Measurements from ENCODE around the gene HUWE1. TPM values are rescaled to one million over a fixed set of nuclear protein-coding genes. Genes with fewer than 3 reads are reported as not detected.

Gene HUWE1
- total and polyA plus RNA-seq, 5 donors from 2014 or later: 7.3 to 204 (median 9.3) TPM

DNA sequence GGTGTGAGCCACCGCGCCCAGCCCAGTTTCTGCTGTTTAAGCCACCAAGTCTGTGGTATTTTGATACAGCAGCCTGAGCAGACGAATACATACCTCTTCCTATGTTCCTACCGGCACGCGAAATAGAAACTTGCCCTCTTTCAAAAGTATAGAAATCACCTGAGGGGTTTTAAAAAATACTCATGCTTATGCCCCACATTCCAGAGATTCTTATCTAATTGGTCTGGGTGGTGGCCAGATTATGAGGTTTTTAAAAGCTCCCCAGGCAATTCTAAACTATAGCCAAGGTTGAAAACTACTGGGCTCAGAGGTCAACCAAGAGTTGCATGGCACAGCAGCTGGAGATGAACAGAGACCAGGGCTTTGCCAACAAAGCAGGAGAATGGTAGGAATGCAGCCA lies 24.9 kb upstream of the HUWE1 start:
- H3K27me3 ChIP-seq (ENCODE audit: control insufficient read depth, insufficient read depth, low read length): no peaks in the 10 kb centered on the region
- Mint-ChIP-seq H3K4me1 (peaks cover 16 to 34% (median 26%) of the 10 kb centered on the region in 4 donors), H3K4me3 (no peak overlapping the region), H3K27ac (no peak overlapping the region), H3K9me3 (no peaks in the 10 kb centered on the region), H3K27me3 (no peaks in the 10 kb centered on the region), H3K36me3 (no peaks in the 10 kb centered on the region)
- DNase-seq: no peak
- no peak overlapping the region for H3K4me3 ChIP-seq (ENCODE audit: low read depth, low read length)
- H3K27ac ChIP-seq (ENCODE audit: insufficient read depth, low read length, poor library complexity, severe bottlenecking): no peak overlapping the region
- no peak for ATAC-seq (ENCODE audit: low read depth in 2 of 2)
- peaks cover 34% of the 10 kb centered on the region for H3K4me1 ChIP-seq (ENCODE audit: control insufficient read depth, insufficient read depth, low read length, poor library complexity, severe bottlenecking)
- no peaks in the 10 kb centered on the region for H3K36me3 ChIP-seq (ENCODE audit: control insufficient read depth, insufficient read depth, low read length)
- no peaks in the 10 kb centered on the region for H3K9me3 ChIP-seq (ENCODE audit: control insufficient read depth in 2 of 2, low read length in 2 of 2)

DNA sequence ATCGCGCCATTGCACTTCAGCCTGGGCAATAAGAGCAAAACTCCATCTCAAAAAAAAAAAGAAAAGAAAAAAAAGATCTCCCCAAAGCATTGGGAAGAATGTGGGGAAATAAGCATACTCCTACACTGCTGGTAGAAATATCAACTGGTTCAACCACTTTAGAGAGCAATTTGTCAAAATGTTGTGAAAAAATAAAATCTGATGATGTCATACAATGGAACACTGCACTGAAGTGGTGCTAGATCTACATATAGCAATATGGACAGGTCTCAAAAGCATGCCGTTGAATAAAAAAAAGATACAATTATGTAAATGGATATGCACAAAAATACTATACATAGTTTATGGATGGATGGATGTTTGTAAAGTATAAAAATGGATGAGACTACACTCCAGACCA lies 18.3 kb upstream of the HUWE1 start:
- Histone ChIP-seq H3K27me3 (ENCODE audit: control insufficient read depth, insufficient read depth, low read length) (no peaks in the 10 kb centered on the region), H3K4me1 (ENCODE audit: control insufficient read depth, insufficient read depth, low read length, poor library complexity, severe bottlenecking) (no peaks in the 10 kb centered on the region), H3K27ac (ENCODE audit: insufficient read depth, low read length, poor library complexity, severe bottlenecking) (no peak overlapping the region), H3K4me3 (ENCODE audit: low read depth, low read length) (no peak overlapping the region), H3K36me3 (ENCODE audit: control insufficient read depth, insufficient read depth, low read length) (no peaks in the 10 kb centered on the region), H3K9me3 (ENCODE audit: control insufficient read depth in 2 of 2, low read length in 2 of 2) (no peaks in the 10 kb centered on the region)
- Mint-ChIP-seq H3K27ac (no peak overlapping the region), H3K27me3 (no peaks in the 10 kb centered on the region), H3K9me3 (peaks cover 0 to 4% (median 0%) of the 10 kb centered on the region in 7 donors), H3K36me3 (peaks cover 3% of the 10 kb centered on the region), H3K4me1 (no peaks in the 10 kb centered on the region), H3K4me3 (no peak overlapping the region)
- no peak for DNase-seq
- ATAC-seq (ENCODE audit: low read depth in 2 of 2): no peak

DNA sequence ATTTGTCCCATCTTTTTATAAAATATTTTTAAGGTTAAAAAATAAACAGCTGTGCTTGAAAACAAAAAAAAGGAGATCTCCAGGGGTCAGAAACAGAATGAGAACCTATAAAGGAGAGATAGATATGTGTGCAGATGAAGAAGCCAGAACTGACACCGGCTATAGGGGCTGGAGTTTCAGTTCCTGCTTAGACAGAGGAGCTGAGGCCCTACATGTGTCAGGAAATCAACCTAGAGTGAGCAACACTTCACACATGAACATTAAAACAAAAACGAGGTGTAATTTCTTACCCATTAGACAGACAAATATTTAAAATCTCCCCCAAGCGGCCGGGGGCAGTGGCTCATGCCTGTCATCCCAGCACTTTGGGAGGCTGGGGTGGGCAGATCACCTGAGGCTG lies 17.8 kb upstream of the HUWE1 start:
- Mint-ChIP-seq H3K27me3 (no peaks in the 10 kb centered on the region), H3K4me3 (no peak overlapping the region), H3K4me1 (no peaks in the 10 kb centered on the region), H3K27ac (no peak overlapping the region), H3K9me3 (peaks cover 0 to 4% (median 0%) of the 10 kb centered on the region in 7 donors), H3K36me3 (peaks cover 3% of the 10 kb centered on the region)
- ATAC-seq (ENCODE audit: low read depth in 2 of 2): no peak
- Histone ChIP-seq H3K4me1 (ENCODE audit: control insufficient read depth, insufficient read depth, low read length, poor library complexity, severe bottlenecking) (no peaks in the 10 kb centered on the region), H3K36me3 (ENCODE audit: control insufficient read depth, insufficient read depth, low read length) (no peaks in the 10 kb centered on the region), H3K4me3 (ENCODE audit: low read depth, low read length) (no peak overlapping the region), H3K27ac (ENCODE audit: insufficient read depth, low read length, poor library complexity, severe bottlenecking) (no peak overlapping the region), H3K9me3 (ENCODE audit: control insufficient read depth in 2 of 2, low read length in 2 of 2) (no peaks in the 10 kb centered on the region), H3K27me3 (ENCODE audit: control insufficient read depth, insufficient read depth, low read length) (no peaks in the 10 kb centered on the region)
- no peak for DNase-seq

DNA sequence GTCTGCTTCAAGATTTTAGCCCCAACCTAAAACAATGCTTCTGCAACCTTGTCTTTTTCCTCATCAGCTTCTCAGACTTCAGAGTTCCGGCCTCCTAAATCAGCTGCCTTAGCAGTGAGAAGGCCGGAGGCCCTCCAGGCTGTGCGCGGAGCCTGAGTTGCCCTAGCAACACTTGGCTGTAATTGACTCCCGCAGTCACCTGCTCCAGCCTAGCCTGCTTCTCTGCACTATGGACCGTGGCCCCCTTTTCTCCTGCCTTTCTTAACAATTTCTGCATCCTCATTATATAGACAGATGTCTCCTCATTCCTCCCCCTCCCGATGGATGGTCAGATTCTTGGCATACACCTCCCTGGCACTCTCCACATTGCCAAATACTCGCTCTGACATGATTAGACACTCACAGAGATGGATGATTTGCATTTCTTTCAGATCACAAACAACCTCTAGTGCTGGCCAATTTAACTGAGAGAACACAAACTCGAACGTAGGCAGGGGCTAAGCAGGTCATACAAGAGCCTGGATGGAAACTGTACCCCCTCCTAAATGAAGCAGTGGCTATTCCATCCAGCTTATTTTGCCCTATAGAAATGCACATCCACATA lies 9.5 kb upstream of the HUWE1 start:
- no peak overlapping the region for H3K4me3 ChIP-seq (ENCODE audit: low read depth, low read length)
- no peak overlapping the region for H3K27ac ChIP-seq (ENCODE audit: insufficient read depth, low read length, poor library complexity, severe bottlenecking)
- H3K36me3 ChIP-seq (ENCODE audit: control insufficient read depth, insufficient read depth, low read length): no peaks in the 10 kb centered on the region
- H3K4me3 Mint-ChIP-seq: no peak overlapping the region
- ATAC-seq (ENCODE audit: low read depth in 2 of 2) (no peak), DNase-seq (no peak)
- peaks cover 0 to 8% (median 0%) of the 10 kb centered on the region in 7 donors for H3K9me3 Mint-ChIP-seq
- peaks cover 5% of the 10 kb centered on the region for H3K4me1 ChIP-seq (ENCODE audit: control insufficient read depth, insufficient read depth, low read length, poor library complexity, severe bottlenecking)
- no peaks in the 10 kb centered on the region for H3K27me3 Mint-ChIP-seq
- no peaks in the 10 kb centered on the region for H3K36me3 Mint-ChIP-seq
- no peaks in the 10 kb centered on the region for H3K27me3 ChIP-seq (ENCODE audit: control insufficient read depth, insufficient read depth, low read length)
- no peaks in the 10 kb centered on the region for H3K9me3 ChIP-seq (ENCODE audit: control insufficient read depth in 2 of 2, low read length in 2 of 2)
- H3K27ac Mint-ChIP-seq: no peak overlapping the region
- peaks cover 4 to 17% (median 11%) of the 10 kb centered on the region in 4 donors for H3K4me1 Mint-ChIP-seq

DNA sequence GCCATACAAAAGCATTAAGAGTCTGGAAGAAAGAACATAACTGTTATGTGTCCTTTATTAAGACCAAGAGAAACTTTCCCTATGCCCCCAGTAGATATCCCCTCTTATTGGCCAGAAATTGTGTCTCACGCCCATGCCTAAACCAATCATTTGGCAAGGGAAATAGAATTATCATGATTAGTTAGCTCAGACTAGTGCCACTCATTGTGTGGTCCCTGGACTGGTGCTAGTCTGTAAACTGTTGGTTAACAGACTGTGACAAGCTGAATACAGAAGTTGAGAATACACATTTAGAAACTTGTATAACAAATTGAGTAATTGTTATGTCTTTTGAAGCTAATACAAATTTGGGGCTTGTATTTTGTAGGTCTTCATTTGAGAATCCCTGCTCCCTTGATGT lies 8.1 kb upstream of the HUWE1 start:
- H3K27ac ChIP-seq (ENCODE audit: insufficient read depth, low read length, poor library complexity, severe bottlenecking): no peak overlapping the region
- H3K4me1 ChIP-seq (ENCODE audit: control insufficient read depth, insufficient read depth, low read length, poor library complexity, severe bottlenecking): peaks cover 5% of the 10 kb centered on the region
- H3K9me3 ChIP-seq (ENCODE audit: control insufficient read depth in 2 of 2, low read length in 2 of 2): no peaks in the 10 kb centered on the region
- DNase-seq (no peak), ATAC-seq (ENCODE audit: low read depth in 2 of 2) (no peak)
- H3K27ac Mint-ChIP-seq: no peak overlapping the region
- H3K9me3 Mint-ChIP-seq: peaks cover 0 to 4% (median 0%) of the 10 kb centered on the region in 7 donors
- peaks cover 4 to 17% (median 11%) of the 10 kb centered on the region in 4 donors for H3K4me1 Mint-ChIP-seq
- H3K36me3 Mint-ChIP-seq: no peaks in the 10 kb centered on the region
- H3K4me3 ChIP-seq (ENCODE audit: low read depth, low read length): no peak overlapping the region
- no peaks in the 10 kb centered on the region for H3K36me3 ChIP-seq (ENCODE audit: control insufficient read depth, insufficient read depth, low read length)
- no peak overlapping the region for H3K4me3 Mint-ChIP-seq
- H3K27me3 ChIP-seq (ENCODE audit: control insufficient read depth, insufficient read depth, low read length): no peaks in the 10 kb centered on the region
- H3K27me3 Mint-ChIP-seq: no peaks in the 10 kb centered on the region

DNA sequence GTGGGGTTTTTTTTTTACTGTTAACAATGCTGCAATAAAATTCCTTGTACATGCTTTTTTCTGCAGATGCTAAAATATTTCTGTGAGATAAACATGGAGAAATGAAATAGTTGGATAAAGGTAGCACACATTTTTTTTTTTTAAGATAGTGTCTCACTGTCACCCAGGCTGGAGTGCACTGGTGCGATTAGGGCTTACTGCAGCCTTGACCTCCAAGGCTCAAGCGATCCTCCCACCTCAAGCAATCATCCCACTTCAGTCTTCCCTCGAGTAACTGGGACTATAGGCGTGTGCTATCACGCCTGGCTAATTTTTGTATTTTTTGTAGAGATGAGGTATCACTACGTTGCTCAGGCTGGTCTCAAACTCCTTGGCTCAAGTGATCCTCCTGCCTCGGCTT lies 1.8 kb upstream of the HUWE1 start:
- peaks cover 8% of the 10 kb centered on the region for H3K4me1 ChIP-seq (ENCODE audit: control insufficient read depth, insufficient read depth, low read length, poor library complexity, severe bottlenecking)
- no peak for ATAC-seq (ENCODE audit: low read depth in 2 of 2)
- no peak for DNase-seq
- H3K4me3 ChIP-seq (ENCODE audit: low read depth, low read length): no peak overlapping the region
- no peak overlapping the region for H3K27ac ChIP-seq (ENCODE audit: insufficient read depth, low read length, poor library complexity, severe bottlenecking)
- peaks cover 0 to 27% (median 10%) of the 10 kb centered on the region in 4 donors for H3K4me1 Mint-ChIP-seq
- H3K27me3 ChIP-seq (ENCODE audit: control insufficient read depth, insufficient read depth, low read length): no peaks in the 10 kb centered on the region
- no peaks in the 10 kb centered on the region for H3K36me3 ChIP-seq (ENCODE audit: control insufficient read depth, insufficient read depth, low read length)
- no peak overlapping the region for H3K27ac Mint-ChIP-seq
- H3K36me3 Mint-ChIP-seq: no peaks in the 10 kb centered on the region
- H3K9me3 Mint-ChIP-seq: peaks cover 0 to 2% (median 0%) of the 10 kb centered on the region in 7 donors
- H3K4me3 Mint-ChIP-seq: peak overlapping the region in 1 of 4 donors; percentile 16
- no peaks in the 10 kb centered on the region for H3K9me3 ChIP-seq (ENCODE audit: control insufficient read depth in 2 of 2, low read length in 2 of 2)
- H3K27me3 Mint-ChIP-seq: peaks cover 5% of the 10 kb centered on the region

DNA sequence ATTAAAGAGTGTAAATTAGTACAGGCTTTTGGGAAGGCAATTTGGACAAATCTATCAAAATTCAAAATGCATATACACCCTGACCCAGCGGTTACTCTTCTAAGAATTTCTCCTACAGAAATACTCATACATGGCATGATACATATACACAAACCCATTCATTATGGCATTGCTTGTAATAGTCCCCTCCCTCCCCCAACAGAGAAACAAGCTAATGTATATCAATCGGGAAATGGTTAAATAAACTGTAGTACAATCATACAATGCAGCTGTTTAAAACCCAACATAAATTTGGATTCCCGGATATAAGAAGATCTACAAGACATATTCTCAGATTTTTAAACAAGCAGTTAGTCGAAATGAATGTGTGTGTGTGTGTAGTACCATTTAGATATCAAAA lies 808 bp downstream of the HUWE1 start:
- Mint-ChIP-seq H3K27ac (peak overlapping the region; percentile 80 to 93 (median 84)), H3K27me3 (peaks cover 5% of the 10 kb centered on the region), H3K9me3 (peaks cover 0 to 1% (median 0%) of the 10 kb centered on the region in 7 donors), H3K36me3 (peaks cover 3% of the 10 kb centered on the region), H3K4me1 (peaks cover 0 to 41% (median 21%) of the 10 kb centered on the region in 4 donors), H3K4me3 (peak overlapping the region; percentile 92 to 96 (median 94))
- Histone ChIP-seq H3K9me3 (ENCODE audit: control insufficient read depth in 2 of 2, low read length in 2 of 2) (no peaks in the 10 kb centered on the region), H3K27me3 (ENCODE audit: control insufficient read depth, insufficient read depth, low read length) (no peaks in the 10 kb centered on the region), H3K4me3 (ENCODE audit: low read depth, low read length) (peak overlapping the region; percentile 90), H3K4me1 (ENCODE audit: control insufficient read depth, insufficient read depth, low read length, poor library complexity, severe bottlenecking) (peaks cover 18% of the 10 kb centered on the region), H3K36me3 (ENCODE audit: control insufficient read depth, insufficient read depth, low read length) (peaks cover 6% of the 10 kb centered on the region), H3K27ac (ENCODE audit: insufficient read depth, low read length, poor library complexity, severe bottlenecking) (peak overlapping the region; percentile 83)
- ATAC-seq (ENCODE audit: low read depth in 2 of 2): no peak
- peak in 1 of 3 donors; percentile 44 for DNase-seq

All from CD4-positive, CD25-positive, alpha-beta regulatory T cell (primary cell).